Stimulated activated naive CD8-positive, alpha-beta T cell treated with anti-CD3 and anti-CD28 coated beads, Interleukin-15, Interleukin-2, amounts not matched to agents 100 U/mL and 50 U/mL, for 24 hours (primary cell): Measurements from ENCODE around the gene USP2.

ENCODE experiments used
- ATAC-seq: fragments of 150-1000 bp; cut with Tn5 transposase; one replicate; pipeline ENCODE4 v1.10.0; 2021
- DNase-seq: peaks from one replicate; pipeline ENCODE4 v3.0.0; 2021

USP2 gene

GRCh38 chr11:119381181-119381988, at the start of gene USP2:
USP2 (minus strand) TSS chr11:119381690; CDS start chr11:119373480, 8,210 bp downstream.
- ATAC-seq (peak; percentile 98), DNase-seq (peak; percentile 99)

GRCh38 chr11:119427279-119427678, 45.8 kb upstream of the USP2 start:
- DNase-seq = no peak

GRCh38 chr11:119426142-119426541, 44.7 kb upstream of the USP2 start:
- ATAC-seq (no peak), DNase-seq (no peak)

More at GRCh38 chr11:119427279-119427678, 45.8 kb upstream of the USP2 start:
- ATAC-seq = no peak

- ATAC-seq (no peak), DNase-seq (no peak)
These were observed 43.3 kb upstream of the USP2 start for GRCh38 chr11:119424775-119425174.

GRCh38 chr11:119424276-119424675, 42.8 kb upstream of the USP2 start:
- DNase-seq (no peak), ATAC-seq (no peak)

- DNase-seq = no peak
These were observed 42.2 kb upstream of the USP2 start for GRCh38 chr11:119423509-119424254.

GRCh38 chr11:119422809-119423508, 41.5 kb upstream of the USP2 start, which contains the start of gene THY1:
THY1 (minus strand) TSS chr11:119423172; CDS start chr11:119420905, 2,267 bp downstream.
- DNase-seq (no peak), ATAC-seq (no peak)

More at GRCh38 chr11:119423509-119424254, 42.2 kb upstream of the USP2 start:
- ATAC-seq = no peak

GRCh38 chr11:119421941-119422808, 40.7 kb upstream of the USP2 start:
- peak; percentile 8 for DNase-seq
- no peak for ATAC-seq

- ATAC-seq (no peak), DNase-seq (no peak)
These were observed 39.9 kb upstream of the USP2 start for GRCh38 chr11:119421351-119421750.

GRCh38 chr11:119420631-119421030, 39.1 kb upstream of the USP2 start:
- no peak for DNase-seq
- no peak for ATAC-seq

- ATAC-seq (no peak), DNase-seq (no peak)
These were observed 38.5 kb upstream of the USP2 start for GRCh38 chr11:119419834-119420492.

- ATAC-seq = no peak
- no peak for DNase-seq
These were observed 37.8 kb upstream of the USP2 start for GRCh38 chr11:119419246-119419645.

GRCh38 chr11:119418759-119419158, 37.3 kb upstream of the USP2 start:
- no peak for ATAC-seq
- no peak for DNase-seq

- DNase-seq (no peak), ATAC-seq (no peak)
These were observed 36.4 kb upstream of the USP2 start for GRCh38 chr11:119417726-119418540.

- DNase-seq (no peak), ATAC-seq (no peak)
These were observed 35.4 kb upstream of the USP2 start for GRCh38 chr11:119416606-119417580.

GRCh38 chr11:119415966-119416365, 34.5 kb upstream of the USP2 start:
- ATAC-seq = no peak
- DNase-seq = no peak

- DNase-seq (no peak), ATAC-seq (no peak)
These were observed 34.0 kb upstream of the USP2 start for GRCh38 chr11:119415517-119415916.

- no peak for ATAC-seq
These were observed 33.2 kb upstream of the USP2 start for GRCh38 chr11:119414734-119415133.

GRCh38 chr11:119414321-119414720, 32.8 kb upstream of the USP2 start:
- ATAC-seq (no peak), DNase-seq (no peak)

More at GRCh38 chr11:119414734-119415133, 33.2 kb upstream of the USP2 start:
- DNase-seq = no peak
